GM19193 (cell line): ENCODE data around the gene URB2.

Experiments used
- POLR2A ChIP-seq: IDR thresholded peaks from 4 replicates; pipeline ENCODE4 v1.6.1; 2011; ENCODE audit not compliant: insufficient read depth, insufficient read length; ENCODE audit errors: extremely low read depth

Gene URB2

GRCh38 chr1:229655781-229656180, 29.7 kb downstream of the URB2 start:
- TF ChIP-seq POLR2A: no peak

DNA sequence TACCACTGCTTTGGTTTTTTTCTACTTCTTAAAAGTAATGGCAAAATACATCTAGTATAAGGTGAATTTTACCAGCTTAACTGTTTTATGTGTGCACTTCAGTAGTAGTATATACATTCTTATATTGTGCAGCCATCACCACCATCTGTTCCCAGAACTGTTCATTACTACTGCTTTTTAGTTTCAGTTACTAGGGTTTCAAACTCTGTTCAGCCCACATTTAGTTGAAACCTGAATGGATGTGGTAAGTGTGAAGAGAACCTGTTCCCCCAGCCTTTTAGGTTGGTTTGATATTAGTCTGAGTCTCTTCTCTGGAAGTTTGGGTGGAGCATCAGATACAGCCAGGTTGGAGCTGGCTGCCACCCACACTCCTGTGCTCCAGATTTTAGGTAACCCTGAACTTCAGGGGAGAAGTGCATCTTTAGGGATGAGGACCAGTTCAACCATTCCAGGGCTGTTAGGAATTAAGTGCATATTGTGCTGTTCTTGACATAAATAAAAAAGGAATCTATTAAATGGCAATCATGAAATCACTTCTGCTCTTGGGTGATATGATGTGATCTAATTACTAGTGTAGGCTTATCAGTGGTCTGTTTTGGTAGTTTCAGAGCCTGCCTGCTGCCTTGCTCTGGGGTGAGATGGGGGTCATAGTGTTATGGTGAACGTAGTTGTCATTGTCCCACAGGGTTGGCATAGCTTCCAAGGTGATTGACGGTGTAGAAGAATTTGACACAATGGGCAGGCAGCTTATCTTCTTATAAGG, 32.1 kb downstream of the URB2 start:
- no peak for TF ChIP-seq POLR2A

GRCh38 chr1:229661022-229661877, 35.2 kb downstream of the URB2 start:
- TF ChIP-seq POLR2A: no peak

DNA sequence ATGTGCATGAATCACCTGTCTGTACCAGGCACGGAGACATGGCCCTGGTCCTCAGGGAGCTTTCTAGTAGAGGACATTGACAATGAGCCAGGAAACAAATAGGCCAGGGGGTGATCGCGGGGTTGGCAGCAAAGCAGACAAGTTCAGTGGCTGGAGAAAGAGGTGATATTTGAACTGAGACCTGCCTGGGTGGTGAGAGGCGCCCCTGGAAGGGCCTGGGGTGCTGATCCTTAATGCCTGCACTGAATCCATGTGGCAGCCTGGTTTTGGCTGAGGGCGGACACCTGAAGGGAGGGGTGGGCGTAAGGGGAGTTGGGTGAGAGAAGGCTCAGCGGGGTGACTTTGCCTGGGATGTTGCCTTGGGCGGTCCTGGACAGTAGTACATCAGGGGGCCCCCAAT, 35.9 kb downstream of the URB2 start:
- no peak for TF ChIP-seq POLR2A

DNA sequence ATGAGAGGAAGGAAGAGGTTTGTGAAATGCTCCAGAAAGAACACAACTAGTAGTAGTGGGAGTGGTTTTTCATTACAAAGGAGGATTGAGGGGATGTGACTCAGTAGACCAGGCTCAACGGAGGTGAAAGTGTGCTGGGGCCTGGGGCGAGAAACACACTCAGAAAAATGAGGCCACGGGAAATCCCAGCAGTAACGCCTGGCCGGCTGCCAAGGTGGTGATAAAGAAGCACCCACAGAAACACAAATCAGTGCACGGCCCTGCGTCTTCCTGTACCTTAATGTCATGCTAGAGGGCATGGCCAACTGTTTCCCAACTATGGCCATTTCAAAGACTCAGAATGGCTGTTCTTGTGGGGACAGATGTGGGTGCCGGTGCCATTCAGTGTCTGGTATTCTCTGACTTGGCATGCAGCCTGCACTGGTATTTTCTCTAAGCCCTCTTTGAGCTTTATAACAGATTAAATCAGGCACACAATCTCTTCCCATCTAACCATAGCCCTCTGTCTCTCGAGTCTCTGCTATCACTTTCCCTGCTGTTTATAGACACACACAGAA, 38.2 kb downstream of the URB2 start:
- no peak for TF ChIP-seq POLR2A

GRCh38 chr1:229665912-229666558, 40.0 kb downstream of the URB2 start:
- TF ChIP-seq POLR2A: no peak

DNA sequence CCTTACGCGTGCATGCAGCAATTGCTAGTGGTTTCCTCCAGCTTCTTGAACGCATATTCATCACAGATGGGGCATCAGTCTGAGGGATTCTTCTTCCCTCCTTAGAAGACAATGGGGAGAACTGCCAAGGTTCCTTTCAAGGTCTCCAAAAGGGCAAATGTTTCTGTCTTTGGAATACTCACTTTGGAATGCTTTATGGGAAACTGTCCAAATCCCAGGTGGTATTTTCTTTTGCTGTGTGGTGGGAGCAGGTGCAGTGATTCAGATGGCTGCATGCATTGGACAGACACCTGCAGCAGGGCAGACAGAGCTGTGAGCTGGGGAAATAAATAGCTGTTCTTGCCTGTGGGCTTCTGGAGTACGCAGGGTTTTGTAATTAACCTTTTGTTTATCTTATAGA, 40.5 kb downstream of the URB2 start:
- no peak for TF ChIP-seq POLR2A

GRCh38 chr1:229669333-229669732, 43.3 kb downstream of the URB2 start:
- TF ChIP-seq POLR2A: no peak

GRCh38 chr1:229671310-229671709, 45.3 kb downstream of the URB2 start:
- TF ChIP-seq POLR2A: no peak

DNA sequence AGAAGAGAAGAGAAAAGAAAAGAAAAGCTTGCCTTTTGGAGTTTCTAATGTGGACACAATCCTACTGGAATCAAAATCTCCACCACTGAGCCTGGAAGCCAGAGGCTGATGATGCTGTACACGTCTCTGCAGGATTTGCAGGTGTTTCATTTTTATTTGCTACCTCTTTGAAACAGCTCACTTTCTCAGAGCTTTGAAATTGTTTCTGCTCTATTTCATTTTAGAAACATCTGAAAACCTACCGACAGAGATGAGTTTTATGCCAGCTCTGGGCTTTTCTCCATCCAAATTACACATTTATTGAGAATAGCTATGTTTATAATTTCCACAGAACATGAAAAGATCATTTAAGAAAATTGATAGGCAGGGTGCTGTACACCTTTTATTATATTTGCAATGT, 46.2 kb downstream of the URB2 start:
- TF ChIP-seq POLR2A: no peak

DNA sequence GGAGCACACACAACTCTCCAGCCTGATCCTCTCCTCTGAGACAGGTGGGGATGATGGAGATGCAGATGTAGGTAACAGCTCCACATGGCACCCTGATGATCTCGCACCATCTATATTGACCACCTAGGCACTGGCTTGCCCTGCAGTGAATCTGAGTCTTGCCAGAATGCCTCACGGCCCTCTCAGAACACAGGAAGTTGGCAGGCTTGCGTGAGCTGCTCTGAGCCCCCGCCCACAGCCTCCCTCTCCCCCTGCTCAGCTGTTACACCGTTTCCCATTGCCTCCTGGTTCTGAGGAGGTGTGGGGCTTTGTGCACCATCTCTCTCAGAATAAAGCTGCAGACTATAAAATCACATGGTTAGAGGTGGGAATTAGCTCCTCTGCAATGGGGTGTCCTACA, 48.0 kb downstream of the URB2 start:
- no peak for TF ChIP-seq POLR2A

DNA sequence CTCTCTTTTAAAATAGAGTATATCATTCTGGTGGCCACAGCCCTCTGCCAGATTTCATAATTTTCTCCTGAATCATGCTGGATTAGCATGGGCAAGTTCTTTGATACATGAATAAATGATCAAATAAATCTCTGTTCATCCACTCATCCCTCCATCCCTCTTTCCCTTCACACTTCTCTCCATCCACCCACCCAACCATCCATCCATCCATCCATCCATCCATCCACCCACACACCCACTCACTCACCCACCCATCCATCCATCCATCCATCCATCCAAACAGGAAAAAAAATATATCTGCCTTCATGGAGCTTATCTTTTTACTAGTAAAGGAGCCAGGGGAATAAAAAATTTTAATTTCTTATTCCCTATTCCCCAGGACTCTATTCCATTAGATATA, 49.3 kb downstream of the URB2 start:
- TF ChIP-seq POLR2A: no peak

DNA sequence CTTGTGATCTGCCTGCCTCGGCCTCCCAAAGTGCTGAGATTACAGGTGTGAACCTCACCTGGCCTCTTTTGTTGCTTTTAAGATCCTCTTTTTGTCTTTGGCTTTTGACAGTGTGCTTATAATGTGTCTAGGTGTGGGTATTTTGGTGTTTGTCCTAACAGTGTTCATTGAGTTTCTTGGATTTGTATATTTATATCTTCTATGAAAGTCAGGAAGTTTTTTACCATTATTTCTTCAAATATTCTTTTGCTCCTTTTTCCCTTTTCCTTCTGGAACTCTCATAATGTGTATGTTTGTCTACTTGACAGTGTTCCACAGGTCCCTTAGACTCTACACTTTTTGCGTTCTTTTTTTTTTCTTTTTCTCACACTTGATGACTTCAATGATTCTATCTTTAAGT, 59.1 kb downstream of the URB2 start:
- TF ChIP-seq POLR2A: no peak

- no peak for TF ChIP-seq POLR2A
Measured at GRCh38 chr1:229689273-229689672, 63.2 kb downstream of the URB2 start.

DNA sequence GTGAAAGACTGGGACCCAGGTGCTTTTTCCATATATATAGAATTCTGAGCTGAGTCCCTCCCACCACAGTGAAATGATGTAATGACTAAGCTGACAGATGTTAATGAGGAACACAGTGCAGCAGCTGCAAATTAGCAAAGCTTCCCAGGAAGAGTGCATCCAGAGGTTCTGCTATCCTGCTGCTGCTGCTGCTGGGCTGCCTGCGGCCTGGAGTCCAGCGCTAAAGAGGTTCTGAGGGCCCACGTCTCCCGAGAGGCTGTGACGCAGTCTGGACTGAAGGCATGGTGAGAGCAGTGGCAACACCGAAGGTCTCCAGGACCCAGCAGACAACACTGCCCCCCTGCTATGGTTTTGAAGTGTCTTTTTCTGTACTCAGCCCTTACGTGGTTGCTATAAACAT, 63.9 kb downstream of the URB2 start:
- TF ChIP-seq POLR2A: no peak
